GM23338 (cell line): Measurements from ENCODE around the gene CUBN. TPM values are rescaled to one million over a fixed set of nuclear protein-coding genes. Genes with fewer than 3 reads are reported as not detected.

ENCODE experiments used
- ATAC-seq: fragments of 200-7000 bp; cut with Tn5 transposase; 3 replicates; pipeline ENCODE4 v1.9.1; 2020
- DNase-seq: peaks from one replicate; pipeline ENCODE4 v3.0.0-alpha.2; 2015; ENCODE audit warnings: low spot score
- H2AFZ ChIP-seq: fragments of 200-600 bp; sonication (generic); 2 replicates; pipeline ENCODE4 v1.8.0; 2016; ENCODE audit warnings: antibody characterized with exemption, mild to moderate bottlenecking, moderate library complexity
- H3F3A ChIP-seq: fragments of 200-600 bp; sonication (generic); replicated peaks from 2 replicates; pipeline ENCODE4 v1.8.0; 2017; ENCODE audit warnings: antibody characterized with exemption, mixed run types, low read depth
- H3K27ac ChIP-seq: fragments of 200-600 bp; sonication (generic); 2 replicates; pipeline ENCODE4 v1.6.1; 2016; ENCODE audit warnings: low read depth
- H3K27me3 ChIP-seq: fragments of 200-600 bp; sonication (generic); 2 replicates; pipeline ENCODE4 v1.8.0; 2016; ENCODE audit warnings: mild to moderate bottlenecking, mixed run types, moderate library complexity; ENCODE audit not compliant: insufficient read depth
- H3K36me3 ChIP-seq: fragments of 200-600 bp; sonication (generic); 2 replicates; pipeline ENCODE4 v1.8.0; 2016; ENCODE audit warnings: mild to moderate bottlenecking; ENCODE audit not compliant: insufficient read depth
- H3K4me1 ChIP-seq: fragments of 200-600 bp; sonication (generic); 2 replicates; pipeline ENCODE4 v1.8.0; 2016; ENCODE audit warnings: mild to moderate bottlenecking, moderate library complexity; ENCODE audit not compliant: insufficient read depth
- H3K4me2 ChIP-seq: fragments of 200-600 bp; sonication (generic); 2 replicates; pipeline ENCODE4 v1.7.1; 2017; ENCODE audit warnings: mixed run types
- H3K4me3 ChIP-seq: fragments of 200-600 bp; sonication (generic); 2 replicates; pipeline ENCODE4 v1.6.1; 2016; ENCODE audit warnings: mixed run types
- H3K79me2 ChIP-seq: fragments of 200-600 bp; sonication (generic); replicated peaks from 2 replicates; pipeline ENCODE4 v1.8.0; 2017; ENCODE audit warnings: mild to moderate bottlenecking; ENCODE audit not compliant: insufficient read depth
- H3K9me2 ChIP-seq: fragments of 200-600 bp; sonication (generic); 2 replicates; pipeline ENCODE4 v1.8.0; 2017; ENCODE audit not compliant: insufficient read depth
- H4K20me1 ChIP-seq: fragments of 200-600 bp; sonication (generic); replicated peaks from 2 replicates; pipeline ENCODE4 v1.8.0; 2017; ENCODE audit warnings: mild to moderate bottlenecking; ENCODE audit not compliant: insufficient read depth
- H3K27ac Mint-ChIP-seq: 2 replicates; pipeline ENCODE4 v1.8.0; 2020; ENCODE audit warnings: inconsistent platforms, mild to moderate bottlenecking, moderate library complexity, mixed read lengths
- H3K27me3 Mint-ChIP-seq: 3 replicates; pipeline ENCODE4 v1.8.0; 2022; ENCODE audit warnings: low read depth, mild to moderate bottlenecking, moderate library complexity, mixed read lengths, inconsistent platforms; ENCODE audit not compliant: insufficient read depth, poor library complexity
- H3K36me3 Mint-ChIP-seq: 3 replicates; pipeline ENCODE4 v1.8.0; 2021; ENCODE audit warnings: low read depth, mild to moderate bottlenecking, inconsistent platforms, moderate library complexity, mixed read lengths
- H3K4me1 Mint-ChIP-seq: 3 replicates; pipeline ENCODE4 v1.8.0; 2020; ENCODE audit warnings: mild to moderate bottlenecking, inconsistent platforms, mixed read lengths
- H3K4me3 Mint-ChIP-seq: 3 replicates; pipeline ENCODE4 v1.8.0; 2021; ENCODE audit warnings: moderate library complexity, mild to moderate bottlenecking, inconsistent platforms, mixed read lengths
- H3K9me3 Mint-ChIP-seq: 3 replicates; pipeline ENCODE4 v1.8.0; 2020; ENCODE audit warnings: moderate library complexity, mild to moderate bottlenecking, inconsistent platforms, mixed read lengths
- CTCF ChIP-seq, 2 experiments: fragments of 200-600 bp in 1 of 2; sonication (generic) in 1 of 2; conservative IDR thresholded peaks; 2 replicates each; pipeline versions ENCODE4 v1.5.1 to v1.6.1; 2016 to 2017; ENCODE audit warnings: antibody characterized with exemption in 2 of 2, low read depth in 2 of 2, mild to moderate bottlenecking in 2 of 2, moderate library complexity in 1 of 2
- EZH2 ChIP-seq: fragments of 200-600 bp; sonication (generic); IDR thresholded peaks from one replicate; pipeline ENCODE4 v1.8.0; 2017; ENCODE audit warnings: antibody characterized with exemption, mild to moderate bottlenecking, low read depth; ENCODE audit not compliant: unreplicated experiment
- JUNB ChIP-seq: IDR thresholded peaks from one replicate; pipeline ENCODE4 v1.6.1; 2016; ENCODE audit warnings: antibody characterized with exemption; ENCODE audit not compliant: unreplicated experiment
- POLR2AphosphoS5 ChIP-seq: IDR thresholded peaks from 2 replicates; pipeline ENCODE4 v1.6.1; 2016; ENCODE audit warnings: antibody characterized with exemption, low read depth
- STAT1 ChIP-seq: IDR thresholded peaks from one replicate; pipeline ENCODE4 v1.6.1; 2016; ENCODE audit warnings: antibody characterized with exemption; ENCODE audit not compliant: unreplicated experiment
- ZNF114 ChIP-seq: fragments of 250-450 bp; sonication (Bioruptor Pico); IDR thresholded peaks from 2 replicates; pipeline ENCODE4 v1.5.0; 2020; ENCODE audit warnings: mild to moderate bottlenecking, moderate library complexity
- ZNF462 ChIP-seq: fragments of 250-450 bp; sonication (Bioruptor Pico); IDR thresholded peaks from 2 replicates; pipeline ENCODE4 v1.5.0; 2020; ENCODE audit warnings: mild to moderate bottlenecking, moderate library complexity
- polyA plus RNA-seq: library from polyadenylated mRNA; unstranded; fragments of >200 nt; fragmentation: Nextera tagmentation; extraction: Ambion mirVana; gene quantifications from 2 replicates; pipeline ENCODE4 v1.2.1, GENCODE V29; 2016
- total RNA-seq: library from RNA; depleted of rRNA; stranded (reverse); fragments of >200 nt; shearing (Covaris generic); gene quantifications from 2 replicates; pipeline ENCODE4 v1.2.3, GENCODE V29; 2014
- TF ChIP-seq, protein P1 (sequence below): IDR thresholded peaks from one replicate; pipeline ENCODE4 v1.6.1; 2018; ENCODE audit warnings: antibody characterized with exemption; ENCODE audit not compliant: unreplicated experiment
- TF ChIP-seq, protein P2 (sequence below): IDR thresholded peaks from 2 replicates; pipeline ENCODE4 v1.6.1; 2016; ENCODE audit warnings: antibody characterized with exemption

CUBN gene
- total and polyA plus RNA-seq, 2 experiments from 2014 or later: 0.06 to 1.8 TPM

DNA sequence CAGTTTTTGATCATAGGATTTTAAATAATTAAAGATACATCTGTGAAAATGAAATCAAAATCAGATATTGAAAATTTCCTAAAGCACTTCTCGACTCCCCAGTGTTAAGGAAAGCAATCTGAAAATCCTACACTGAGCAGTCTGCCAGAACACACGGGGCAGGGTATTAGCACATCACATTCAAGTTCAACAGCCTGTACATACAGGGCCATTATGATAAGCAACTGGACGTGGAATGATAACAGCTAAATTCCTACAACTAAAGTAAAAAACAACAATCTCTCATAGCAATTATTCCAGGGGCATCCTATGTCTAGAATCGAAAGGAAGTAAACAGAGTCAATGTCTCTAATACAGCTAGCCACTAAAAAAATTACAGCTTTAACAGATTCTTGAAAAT lies 40.2 kb upstream of the CUBN start:
- H3F3A ChIP-seq: no peaks in the 10 kb centered on the region
- H3K27ac Mint-ChIP-seq: no peak overlapping the region
- H3K27me3 Mint-ChIP-seq: peaks cover 1% of the 10 kb centered on the region
- H3K4me3 ChIP-seq: no peak overlapping the region
- H3K27ac ChIP-seq: no peak overlapping the region
- peaks cover under 1% of the 10 kb centered on the region; the same call in 1 of the 3 replicates for H3K9me3 Mint-ChIP-seq
- no peak overlapping the region for H3K4me2 ChIP-seq
- ATAC-seq (no peak), DNase-seq (no peak)
- no peak overlapping the region for H2AFZ ChIP-seq
- TF ChIP-seq ZNF462 (CRISPR knock-in tag) (no peak), CTCF (conservative IDR thresholded peaks at IDR 0.05; ENCODE audit: low read depth in 2 of 2) (no peak), EZH2 (no peak), JUNB (no peak), ZNF114 (CRISPR knock-in tag) (no peak), POLR2AphosphoS5 (no peak), STAT1 (no peak)
- TF ChIP-seq, protein P1, sequence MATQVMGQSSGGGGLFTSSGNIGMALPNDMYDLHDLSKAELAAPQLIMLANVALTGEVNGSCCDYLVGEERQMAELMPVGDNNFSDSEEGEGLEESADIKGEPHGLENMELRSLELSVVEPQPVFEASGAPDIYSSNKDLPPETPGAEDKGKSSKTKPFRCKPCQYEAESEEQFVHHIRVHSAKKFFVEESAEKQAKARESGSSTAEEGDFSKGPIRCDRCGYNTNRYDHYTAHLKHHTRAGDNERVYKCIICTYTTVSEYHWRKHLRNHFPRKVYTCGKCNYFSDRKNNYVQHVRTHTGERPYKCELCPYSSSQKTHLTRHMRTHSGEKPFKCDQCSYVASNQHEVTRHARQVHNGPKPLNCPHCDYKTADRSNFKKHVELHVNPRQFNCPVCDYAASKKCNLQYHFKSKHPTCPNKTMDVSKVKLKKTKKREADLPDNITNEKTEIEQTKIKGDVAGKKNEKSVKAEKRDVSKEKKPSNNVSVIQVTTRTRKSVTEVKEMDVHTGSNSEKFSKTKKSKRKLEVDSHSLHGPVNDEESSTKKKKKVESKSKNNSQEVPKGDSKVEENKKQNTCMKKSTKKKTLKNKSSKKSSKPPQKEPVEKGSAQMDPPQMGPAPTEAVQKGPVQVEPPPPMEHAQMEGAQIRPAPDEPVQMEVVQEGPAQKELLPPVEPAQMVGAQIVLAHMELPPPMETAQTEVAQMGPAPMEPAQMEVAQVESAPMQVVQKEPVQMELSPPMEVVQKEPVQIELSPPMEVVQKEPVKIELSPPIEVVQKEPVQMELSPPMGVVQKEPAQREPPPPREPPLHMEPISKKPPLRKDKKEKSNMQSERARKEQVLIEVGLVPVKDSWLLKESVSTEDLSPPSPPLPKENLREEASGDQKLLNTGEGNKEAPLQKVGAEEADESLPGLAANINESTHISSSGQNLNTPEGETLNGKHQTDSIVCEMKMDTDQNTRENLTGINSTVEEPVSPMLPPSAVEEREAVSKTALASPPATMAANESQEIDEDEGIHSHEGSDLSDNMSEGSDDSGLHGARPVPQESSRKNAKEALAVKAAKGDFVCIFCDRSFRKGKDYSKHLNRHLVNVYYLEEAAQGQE: no peak
- TF ChIP-seq, protein P2, sequence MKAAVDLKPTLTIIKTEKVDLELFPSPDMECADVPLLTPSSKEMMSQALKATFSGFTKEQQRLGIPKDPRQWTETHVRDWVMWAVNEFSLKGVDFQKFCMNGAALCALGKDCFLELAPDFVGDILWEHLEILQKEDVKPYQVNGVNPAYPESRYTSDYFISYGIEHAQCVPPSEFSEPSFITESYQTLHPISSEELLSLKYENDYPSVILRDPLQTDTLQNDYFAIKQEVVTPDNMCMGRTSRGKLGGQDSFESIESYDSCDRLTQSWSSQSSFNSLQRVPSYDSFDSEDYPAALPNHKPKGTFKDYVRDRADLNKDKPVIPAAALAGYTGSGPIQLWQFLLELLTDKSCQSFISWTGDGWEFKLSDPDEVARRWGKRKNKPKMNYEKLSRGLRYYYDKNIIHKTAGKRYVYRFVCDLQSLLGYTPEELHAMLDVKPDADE: no peak
- H4K20me1 ChIP-seq: no peaks in the 10 kb centered on the region
- no peaks in the 10 kb centered on the region for H3K36me3 ChIP-seq
- H3K79me2 ChIP-seq: no peaks in the 10 kb centered on the region
- H3K4me1 ChIP-seq: no peaks in the 10 kb centered on the region
- H3K9me2 ChIP-seq: no peaks in the 10 kb centered on the region
- H3K4me3 Mint-ChIP-seq: no peak overlapping the region
- H3K27me3 ChIP-seq: no peaks in the 10 kb centered on the region
- peaks cover under 1% of the 10 kb centered on the region; the same call in 1 of the 3 replicates for H3K36me3 Mint-ChIP-seq
- peaks cover 3% of the 10 kb centered on the region; the same call in 2 of the 3 replicates for H3K4me1 Mint-ChIP-seq
